Measurements from ENCODE around the gene OSBPL9.

The OSBPL9 gene

DNA sequence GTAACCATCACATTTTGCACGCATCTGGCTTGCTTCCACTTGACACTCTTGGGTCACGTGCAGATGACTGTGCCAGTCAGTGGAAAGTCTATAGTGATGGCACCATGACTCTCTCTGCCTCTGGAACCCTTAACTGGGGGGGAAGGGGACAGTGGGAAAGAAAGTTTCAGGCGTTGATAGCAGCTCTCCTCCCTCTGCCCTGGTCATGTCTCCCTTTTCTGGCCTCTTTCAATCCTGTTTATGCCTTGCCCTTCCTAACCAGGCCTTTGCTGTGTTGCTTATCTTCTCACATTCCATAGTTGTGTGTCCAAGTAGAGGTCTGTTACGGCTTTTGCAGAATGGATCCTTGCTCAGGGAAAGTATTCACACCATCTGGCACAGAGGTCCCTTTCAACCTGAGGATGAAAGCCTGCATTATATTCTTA is 168.1 kb downstream of the OSBPL9 start:
- Histone ChIP-seq H4K20me1 (ENCODE audit: insufficient read depth, low read length) (no peaks in the 10 kb centered on the region), H3K36me3 (replicated peaks; ENCODE audit: insufficient read depth, low read length) (peaks cover 12% of the 10 kb centered on the region), H3K4me1 (ENCODE audit: low read length) (no peaks in the 10 kb centered on the region), H3F3A (ENCODE audit: insufficient read depth, low read length) (0 out of 2 replicates have a peak, but pooled peaks cover 4% of the 10 kb centered on the region), H3K27ac (ENCODE audit: low read length) (no peak overlapping the region), H3K9me2 (replicated peaks; ENCODE audit: insufficient read depth, low read length) (no peaks in the 10 kb centered on the region), H3K4me3 (ENCODE audit: low read length) (no peak overlapping the region), H3K79me2 (ENCODE audit: low read length) (no peaks in the 10 kb centered on the region), H3K4me2 (ENCODE audit: low read depth, low read length) (no peak overlapping the region), H2AFZ (ENCODE audit: low read length) (no peak overlapping the region), H3K9me3 (replicated peaks; ENCODE audit: insufficient read depth, low read length) (no peaks in the 10 kb centered on the region), H3K9ac (ENCODE audit: low read length) (no peak overlapping the region), H3K27me3 (replicated peaks; ENCODE audit: insufficient read depth, low read length) (no peaks in the 10 kb centered on the region)
- TF ChIP-seq CTCF (IDR thresholded peaks at IDR 0.05; ENCODE audit: low read length) (no peak), EZH2phosphoT487 (IDR thresholded peaks at IDR 0.05; ENCODE audit: low read length) (no peak)
- DNase-seq = no peak

- Histone ChIP-seq H3F3A (ENCODE audit: insufficient read depth, low read length) (peaks cover 32% of the 10 kb centered on the region), H3K4me1 (ENCODE audit: low read length) (peaks cover 28% of the 10 kb centered on the region), H3K27me3 (replicated peaks; ENCODE audit: insufficient read depth, low read length) (no peaks in the 10 kb centered on the region), H3K79me2 (ENCODE audit: low read length) (0 out of 2 replicates have a peak, but pooled peaks cover 3% of the 10 kb centered on the region), H3K9me3 (replicated peaks; ENCODE audit: insufficient read depth, low read length) (no peaks in the 10 kb centered on the region), H3K36me3 (replicated peaks; ENCODE audit: insufficient read depth, low read length) (peaks cover 12% of the 10 kb centered on the region), H3K27ac (ENCODE audit: low read length) (no peak overlapping the region), H3K9ac (ENCODE audit: low read length) (no peak overlapping the region), H3K4me3 (ENCODE audit: low read length) (no peak overlapping the region), H4K20me1 (ENCODE audit: insufficient read depth, low read length) (no peaks in the 10 kb centered on the region), H3K9me2 (replicated peaks; ENCODE audit: insufficient read depth, low read length) (no peaks in the 10 kb centered on the region), H3K4me2 (ENCODE audit: low read depth, low read length) (no peak overlapping the region), H2AFZ (ENCODE audit: low read length) (no peak overlapping the region)
- TF ChIP-seq CTCF (IDR thresholded peaks at IDR 0.05; ENCODE audit: low read length) (no peak), EZH2phosphoT487 (IDR thresholded peaks at IDR 0.05; ENCODE audit: low read length) (no peak), EZH2 (optimal IDR thresholded peaks at IDR 0.05; ENCODE audit: low read depth, low read length) (no peak)
- no peak for DNase-seq
These were observed 172.0 kb downstream of the OSBPL9 start for GRCh38 chr1:51788938-51789337.

DNA sequence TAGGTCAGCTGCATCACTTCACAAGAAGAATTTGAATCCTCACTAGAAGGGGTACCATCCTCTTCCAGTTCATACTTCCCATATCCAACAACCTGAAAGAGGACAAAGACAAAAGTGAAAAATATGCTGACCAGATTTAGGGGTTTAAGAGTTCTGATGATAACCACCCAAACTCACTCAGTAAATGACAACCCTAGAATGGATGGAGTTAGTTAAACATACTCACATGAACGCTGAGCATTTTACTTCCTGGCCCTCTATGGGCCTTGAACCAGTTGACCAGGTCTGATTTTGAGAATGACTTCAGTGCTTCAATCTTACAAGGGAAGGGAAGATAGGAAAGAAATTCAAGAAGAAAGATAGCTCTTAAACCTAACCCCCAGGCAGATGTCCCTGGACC is 172.4 kb downstream of the OSBPL9 start:
- no peaks in the 10 kb centered on the region for H4K20me1 ChIP-seq (ENCODE audit: insufficient read depth, low read length)
- H3K4me1 ChIP-seq (ENCODE audit: low read length) = peaks cover 32% of the 10 kb centered on the region
- H3K79me2 ChIP-seq (ENCODE audit: low read length) = 0 out of 2 replicates have a peak, but pooled peaks cover 3% of the 10 kb centered on the region
- H3F3A ChIP-seq (ENCODE audit: insufficient read depth, low read length) = peaks cover 36% of the 10 kb centered on the region
- no peak overlapping the region for H2AFZ ChIP-seq (ENCODE audit: low read length)
- no peak overlapping the region for H3K27ac ChIP-seq (ENCODE audit: low read length)
- peaks cover 12% of the 10 kb centered on the region for H3K36me3 ChIP-seq (replicated peaks; ENCODE audit: insufficient read depth, low read length)
- H3K9ac ChIP-seq (ENCODE audit: low read length) = no peak overlapping the region
- TF ChIP-seq CTCF (IDR thresholded peaks at IDR 0.05; ENCODE audit: low read length) = no peak
- TF ChIP-seq EZH2 (optimal IDR thresholded peaks at IDR 0.05; ENCODE audit: low read depth, low read length) = no peak
- no peak for TF ChIP-seq EZH2phosphoT487 (IDR thresholded peaks at IDR 0.05; ENCODE audit: low read length)
- H3K27me3 ChIP-seq (replicated peaks; ENCODE audit: insufficient read depth, low read length) = no peaks in the 10 kb centered on the region
- DNase-seq = no peak
- no peak overlapping the region for H3K4me3 ChIP-seq (ENCODE audit: low read length)
- no peaks in the 10 kb centered on the region for H3K9me2 ChIP-seq (replicated peaks; ENCODE audit: insufficient read depth, low read length)
- no peak overlapping the region for H3K4me2 ChIP-seq (ENCODE audit: low read depth, low read length)
- H3K9me3 ChIP-seq (replicated peaks; ENCODE audit: insufficient read depth, low read length) = no peaks in the 10 kb centered on the region

Data from MM.1S (cell line).